ENCODE results near the gene TRAPPC3.

TRAPPC3 gene

DNA sequence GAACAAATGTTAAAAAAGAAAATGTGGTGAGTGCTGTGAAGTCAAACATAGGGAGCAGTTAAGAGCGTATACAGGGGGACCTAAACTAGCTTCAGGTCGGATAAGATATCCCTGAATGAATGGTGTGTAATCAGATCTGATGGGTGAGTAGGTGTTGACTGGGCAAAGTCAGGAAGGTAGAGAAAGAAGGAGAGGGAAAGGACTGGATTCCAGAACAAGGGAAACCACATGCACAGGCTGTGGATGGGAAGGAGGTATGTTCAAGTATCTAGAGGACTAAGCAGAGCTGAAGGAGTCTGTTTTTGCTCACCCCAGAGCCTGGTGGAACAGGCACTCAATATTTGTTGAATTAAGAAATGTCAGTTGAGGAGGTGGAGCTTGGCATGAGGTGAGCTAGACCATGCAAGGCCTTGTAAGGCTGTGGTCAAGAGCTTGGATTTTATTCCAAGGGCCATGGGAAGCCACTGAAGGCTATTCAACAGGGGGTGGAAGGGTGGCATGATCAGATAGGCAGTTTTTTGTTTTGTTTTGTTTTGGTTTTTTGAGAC, 34.1 kb upstream of the TRAPPC3 start:
- no CpG with 5 or more reads among the region's 2 CpGs for WGBS (ENCODE audit: extremely low coverage, insufficient coverage, insufficient read length)
- Histone ChIP-seq H4K12ac (ENCODE audit: low read depth, low read length) (no peak overlapping the region), H3K4me2 (ENCODE audit: low read length) (no peak overlapping the region), H4K8ac (ENCODE audit: low read depth, low read length) (no peak overlapping the region), H2AFZ (ENCODE audit: insufficient read depth, low read length, poor library complexity) (no peak overlapping the region), H2BK120ac (ENCODE audit: insufficient read depth, low read length, poor library complexity) (no peak overlapping the region), H3K18ac (ENCODE audit: low read length) (no peak overlapping the region), H3K79me1 (ENCODE audit: low read length) (peaks cover 4% of the 10 kb centered on the region), H2BK12ac (ENCODE audit: low read length) (no peak overlapping the region), H3K14ac (ENCODE audit: low read length) (no peak overlapping the region), H3K36me3 (ENCODE audit: control insufficient read depth in 1 of 2, insufficient read depth in 2 of 2, low read length in 2 of 2) (peaks cover 33 to 34% of the 10 kb centered on the region in 2 experiments), H3K79me2 (ENCODE audit: control insufficient read depth, insufficient read depth, low read length, poor library complexity) (no peaks in the 10 kb centered on the region), H3K27me3 (ENCODE audit: insufficient read depth, low read length) (no peaks in the 10 kb centered on the region), H3K4ac (ENCODE audit: low read depth, low read length) (no peak overlapping the region), H2AK5ac (ENCODE audit: low read length) (no peak overlapping the region), H3K4me1 (ENCODE audit: control insufficient read depth in 1 of 2, insufficient read depth in 2 of 2, low read length in 2 of 2) (peaks cover 3 to 4% of the 10 kb centered on the region in 2 experiments), H3K4me3 (ENCODE audit: low read depth, low read length) (no peak overlapping the region), H3K23ac (ENCODE audit: low read length) (no peak overlapping the region), H3K9ac (ENCODE audit: low read length) (no peak overlapping the region), H3K27ac (ENCODE audit: low read depth, low read length) (no peak overlapping the region), H2BK5ac (ENCODE audit: low read depth, low read length, poor library complexity) (no peak overlapping the region), H3K9me3 (ENCODE audit: insufficient read depth, low read depth, low read length) (no peaks in the 10 kb centered on the region), H4K91ac (ENCODE audit: low read depth, low read length) (no peak overlapping the region)
- no peak for DNase-seq

DNA sequence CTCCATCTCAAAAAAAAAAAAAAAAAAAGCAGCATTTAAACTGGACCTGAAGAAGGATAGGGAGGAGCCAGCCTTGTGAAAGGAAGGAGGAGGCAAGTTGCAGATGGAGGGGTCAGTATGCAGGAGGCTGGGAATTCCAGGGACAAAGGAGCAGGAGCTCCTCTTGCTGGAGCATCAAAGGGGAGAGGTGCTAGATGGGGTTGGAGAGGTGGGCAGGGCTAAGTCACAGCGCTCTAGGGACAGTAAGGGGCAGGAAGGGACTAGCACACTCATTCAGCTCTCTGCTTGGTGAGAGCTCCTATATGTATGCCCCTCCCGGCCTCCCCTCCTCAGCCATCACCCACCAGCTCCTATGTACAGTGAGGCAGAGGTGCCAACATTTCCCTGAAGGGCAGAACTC, 33.4 kb upstream of the TRAPPC3 start:
- no peak overlapping the region for H3K27ac ChIP-seq (ENCODE audit: low read depth, low read length)
- no CpG with 5 or more reads among the region's 2 CpGs for WGBS (ENCODE audit: extremely low coverage, insufficient coverage, insufficient read length)
- no peak overlapping the region for H4K12ac ChIP-seq (ENCODE audit: low read depth, low read length)
- H3K4ac ChIP-seq (ENCODE audit: low read depth, low read length): no peak overlapping the region
- no peak overlapping the region for H4K91ac ChIP-seq (ENCODE audit: low read depth, low read length)
- no peak overlapping the region for H4K8ac ChIP-seq (ENCODE audit: low read depth, low read length)
- peaks cover 4 to 6% of the 10 kb centered on the region in 2 experiments for H3K4me1 ChIP-seq (ENCODE audit: control insufficient read depth in 1 of 2, insufficient read depth in 2 of 2, low read length in 2 of 2)
- no peak overlapping the region for H3K4me2 ChIP-seq (ENCODE audit: low read length)
- no peak overlapping the region for H3K23ac ChIP-seq (ENCODE audit: low read length)
- H3K4me3 ChIP-seq (ENCODE audit: low read depth, low read length): no peak overlapping the region
- H3K9ac ChIP-seq (ENCODE audit: low read length): no peak overlapping the region
- H3K9me3 ChIP-seq (ENCODE audit: insufficient read depth, low read depth, low read length): no peaks in the 10 kb centered on the region
- no peak overlapping the region for H2BK5ac ChIP-seq (ENCODE audit: low read depth, low read length, poor library complexity)
- no peak overlapping the region for H2AFZ ChIP-seq (ENCODE audit: insufficient read depth, low read length, poor library complexity)
- no peaks in the 10 kb centered on the region for H3K27me3 ChIP-seq (ENCODE audit: insufficient read depth, low read length)
- DNase-seq: no peak
- no peak overlapping the region for H2AK5ac ChIP-seq (ENCODE audit: low read length)
- no peak overlapping the region for H3K14ac ChIP-seq (ENCODE audit: low read length)
- no peaks in the 10 kb centered on the region for H3K79me1 ChIP-seq (ENCODE audit: low read length)
- no peak overlapping the region for H3K18ac ChIP-seq (ENCODE audit: low read length)
- no peak overlapping the region for H2BK12ac ChIP-seq (ENCODE audit: low read length)
- H3K79me2 ChIP-seq (ENCODE audit: control insufficient read depth, insufficient read depth, low read length, poor library complexity): no peaks in the 10 kb centered on the region
- H2BK120ac ChIP-seq (ENCODE audit: insufficient read depth, low read length, poor library complexity): no peak overlapping the region
- peaks cover 39 to 41% of the 10 kb centered on the region in 2 experiments for H3K36me3 ChIP-seq (ENCODE audit: control insufficient read depth in 1 of 2, insufficient read depth in 2 of 2, low read length in 2 of 2)

DNA sequence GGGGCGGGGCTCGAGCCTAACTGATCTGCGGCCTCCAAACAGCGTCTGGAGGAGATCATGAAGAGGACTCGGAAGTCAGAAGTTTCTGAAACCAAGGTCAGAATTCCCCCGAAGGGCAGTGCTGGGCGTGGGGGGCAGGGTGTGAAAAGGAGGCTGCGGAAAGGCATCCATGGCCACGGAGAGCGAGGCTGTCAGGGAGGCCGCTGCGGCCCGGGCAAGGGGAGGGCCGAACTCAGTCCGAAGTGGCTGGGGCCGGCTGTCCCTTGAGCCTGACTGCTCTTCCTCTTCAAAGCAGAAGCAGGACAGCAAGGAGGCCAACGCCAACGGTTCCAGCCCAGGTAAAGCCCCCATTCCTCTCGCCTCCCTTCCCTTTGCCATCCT, 29.9 kb upstream of the TRAPPC3 start:
- H3K27me3 ChIP-seq (ENCODE audit: insufficient read depth, low read length): no peaks in the 10 kb centered on the region
- H4K8ac ChIP-seq (ENCODE audit: low read depth, low read length): peak overlapping the region; percentile 32
- no peak overlapping the region for H3K23ac ChIP-seq (ENCODE audit: low read length)
- no CpG with 5 or more reads among the region's 19 CpGs for WGBS (ENCODE audit: extremely low coverage, insufficient coverage, insufficient read length)
- no peak overlapping the region for H3K27ac ChIP-seq (ENCODE audit: low read depth, low read length)
- no peak overlapping the region for H3K4me2 ChIP-seq (ENCODE audit: low read length)
- H3K14ac ChIP-seq (ENCODE audit: low read length): no peak overlapping the region
- no peak overlapping the region for H2AK5ac ChIP-seq (ENCODE audit: low read length)
- H2BK12ac ChIP-seq (ENCODE audit: low read length): no peak overlapping the region
- H3K4me1 ChIP-seq (ENCODE audit: control insufficient read depth in 1 of 2, insufficient read depth in 2 of 2, low read length in 2 of 2): peaks cover 4 to 6% of the 10 kb centered on the region in 2 experiments
- no peaks in the 10 kb centered on the region for H3K79me2 ChIP-seq (ENCODE audit: control insufficient read depth, insufficient read depth, low read length, poor library complexity)
- no peaks in the 10 kb centered on the region for H3K9me3 ChIP-seq (ENCODE audit: insufficient read depth, low read depth, low read length)
- no peak overlapping the region for H2BK5ac ChIP-seq (ENCODE audit: low read depth, low read length, poor library complexity)
- H4K12ac ChIP-seq (ENCODE audit: low read depth, low read length): no peak overlapping the region
- no peak overlapping the region for H3K4me3 ChIP-seq (ENCODE audit: low read depth, low read length)
- H3K79me1 ChIP-seq (ENCODE audit: low read length): no peaks in the 10 kb centered on the region
- no peak overlapping the region for H2AFZ ChIP-seq (ENCODE audit: insufficient read depth, low read length, poor library complexity)
- H2BK120ac ChIP-seq (ENCODE audit: insufficient read depth, low read length, poor library complexity): no peak overlapping the region
- H3K9ac ChIP-seq (ENCODE audit: low read length): no peak overlapping the region
- no peak overlapping the region for H4K91ac ChIP-seq (ENCODE audit: low read depth, low read length)
- H3K36me3 ChIP-seq (ENCODE audit: control insufficient read depth in 1 of 2, insufficient read depth in 2 of 2, low read length in 2 of 2): peaks cover 73 to 75% of the 10 kb centered on the region in 2 experiments
- no peak for DNase-seq
- H3K4ac ChIP-seq (ENCODE audit: low read depth, low read length): no peak overlapping the region
- peak overlapping the region; percentile 9 for H3K18ac ChIP-seq (ENCODE audit: low read length)

DNA sequence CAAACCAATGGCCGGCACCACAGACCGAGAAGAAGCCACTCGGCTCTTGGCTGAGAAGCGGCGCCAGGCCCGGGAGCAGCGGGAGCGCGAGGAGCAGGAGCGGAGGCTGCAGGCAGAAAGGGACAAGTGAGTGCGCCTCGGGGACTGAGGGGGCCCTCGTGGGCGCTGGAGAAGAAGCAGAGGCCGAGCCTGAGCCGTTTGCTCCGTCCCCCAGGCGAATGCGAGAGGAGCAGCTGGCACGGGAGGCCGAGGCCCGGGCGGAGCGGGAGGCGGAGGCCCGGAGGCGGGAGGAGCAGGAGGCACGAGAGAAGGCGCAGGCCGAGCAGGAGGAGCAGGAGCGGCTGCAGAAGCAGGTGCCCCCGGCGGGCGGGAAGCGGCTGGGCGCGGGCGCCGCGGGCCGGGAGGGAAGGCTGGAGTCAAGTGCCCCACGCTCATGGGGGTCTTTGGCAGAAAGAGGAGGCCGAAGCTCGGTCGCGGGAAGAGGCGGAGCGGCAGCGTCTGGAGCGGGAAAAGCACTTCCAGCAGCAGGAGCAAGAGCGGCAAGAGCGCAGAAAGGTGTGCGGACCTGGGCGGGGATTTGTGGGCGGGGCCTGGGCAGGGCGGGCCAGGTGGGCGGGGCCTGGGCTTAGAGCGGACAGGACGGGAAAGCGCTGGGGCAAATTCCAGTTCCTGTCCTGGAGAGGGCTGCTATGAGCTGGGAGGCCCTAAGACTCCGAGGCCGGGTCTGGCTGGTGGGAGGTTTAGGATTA, 29.4 kb upstream of the TRAPPC3 start:
- no peak overlapping the region for H3K4ac ChIP-seq (ENCODE audit: low read depth, low read length)
- H3K23ac ChIP-seq (ENCODE audit: low read length): no peak overlapping the region
- H3K27me3 ChIP-seq (ENCODE audit: insufficient read depth, low read length): no peaks in the 10 kb centered on the region
- H2BK5ac ChIP-seq (ENCODE audit: low read depth, low read length, poor library complexity): no peak overlapping the region
- no peaks in the 10 kb centered on the region for H3K9me3 ChIP-seq (ENCODE audit: insufficient read depth, low read depth, low read length)
- no peak overlapping the region for H3K9ac ChIP-seq (ENCODE audit: low read length)
- H3K36me3 ChIP-seq (ENCODE audit: control insufficient read depth in 1 of 2, insufficient read depth in 2 of 2, low read length in 2 of 2): peaks cover 78 to 80% of the 10 kb centered on the region in 2 experiments
- H3K4me3 ChIP-seq (ENCODE audit: low read depth, low read length): no peak overlapping the region
- H2AK5ac ChIP-seq (ENCODE audit: low read length): no peak overlapping the region
- no peaks in the 10 kb centered on the region for H3K79me1 ChIP-seq (ENCODE audit: low read length)
- H3K4me2 ChIP-seq (ENCODE audit: low read length): no peak overlapping the region
- H3K18ac ChIP-seq (ENCODE audit: low read length): no peak overlapping the region
- H3K27ac ChIP-seq (ENCODE audit: low read depth, low read length): no peak overlapping the region
- H4K8ac ChIP-seq (ENCODE audit: low read depth, low read length): no peak overlapping the region
- DNase-seq: peak; percentile 33 to 56
- WGBS (ENCODE audit: extremely low coverage, insufficient coverage, insufficient read length): no CpG with 5 or more reads among the region's 62 CpGs
- H3K14ac ChIP-seq (ENCODE audit: low read length): no peak overlapping the region
- H3K4me1 ChIP-seq (ENCODE audit: control insufficient read depth in 1 of 2, insufficient read depth in 2 of 2, low read length in 2 of 2): peaks cover 4 to 6% of the 10 kb centered on the region in 2 experiments
- H3K79me2 ChIP-seq (ENCODE audit: control insufficient read depth, insufficient read depth, low read length, poor library complexity): no peaks in the 10 kb centered on the region
- H2BK120ac ChIP-seq (ENCODE audit: insufficient read depth, low read length, poor library complexity): no peak overlapping the region
- H4K12ac ChIP-seq (ENCODE audit: low read depth, low read length): no peak overlapping the region
- no peak overlapping the region for H2BK12ac ChIP-seq (ENCODE audit: low read length)
- no peak overlapping the region for H4K91ac ChIP-seq (ENCODE audit: low read depth, low read length)
- no peak overlapping the region for H2AFZ ChIP-seq (ENCODE audit: insufficient read depth, low read length, poor library complexity)
